Effector memory CD8-positive, alpha-beta T cell (primary cell): ENCODE data around the gene UTS2.

Source experiments
- ATAC-seq: fragments of 150-1000 bp; cut with Tn5 transposase; replicated peaks from 2 replicates; pipeline ENCODE4 v1.10.0; 2021; ENCODE audit warnings: mild to moderate bottlenecking, moderate library complexity
- DNase-seq, 3 experiments: peaks; one replicate each; pipeline ENCODE4 v3.0.0; 2021
- H3K27ac Mint-ChIP-seq, 2 donors: one replicate each; pipeline ENCODE4 v1.8.0; 2022; ENCODE audit warnings: mild to moderate bottlenecking in 2 of 2, mixed read lengths in 2 of 2, moderate library complexity in 2 of 2
- H3K27me3 Mint-ChIP-seq, 2 donors: one replicate each; pipeline ENCODE4 v1.8.0; 2022; ENCODE audit warnings: mixed read lengths in 2 of 2
- H3K36me3 Mint-ChIP-seq: one replicate; pipeline ENCODE4 v1.8.0; 2022; ENCODE audit warnings: mild to moderate bottlenecking, moderate library complexity, mixed read lengths; ENCODE audit not compliant: insufficient read depth
- H3K4me1 Mint-ChIP-seq, 2 donors: one replicate each; pipeline ENCODE4 v1.8.0; 2022; ENCODE audit warnings: low read depth in 2 of 2, mixed read lengths in 2 of 2
- H3K4me3 Mint-ChIP-seq, 2 donors: one replicate each; pipeline ENCODE4 v1.8.0; 2022; ENCODE audit warnings: mild to moderate bottlenecking in 2 of 2, mixed read lengths in 2 of 2, moderate library complexity in 2 of 2
- H3K9me3 Mint-ChIP-seq, 2 donors: one replicate each; pipeline ENCODE4 v1.8.0; 2022; ENCODE audit warnings: mixed read lengths in 2 of 2

Gene UTS2

DNA sequence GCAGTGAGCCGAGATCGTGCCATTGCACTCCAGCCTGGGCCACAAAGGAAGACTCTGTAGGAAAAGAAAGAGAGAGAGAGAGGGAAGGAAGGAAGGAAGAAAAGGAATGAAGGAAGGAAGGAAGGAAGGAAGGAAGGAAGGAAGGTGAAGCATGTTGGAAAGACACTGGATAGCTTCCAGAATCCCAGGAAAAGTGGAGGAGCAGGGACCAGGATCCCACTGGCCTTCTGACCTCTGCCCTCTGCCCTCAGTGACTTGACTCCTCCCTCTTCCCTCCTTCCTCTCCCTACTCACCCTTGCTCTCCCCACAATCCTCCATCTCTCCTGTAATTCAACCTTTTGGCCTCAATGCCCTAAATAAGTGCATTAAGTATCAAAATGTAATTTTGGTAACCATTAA is 4.1 kb upstream of the UTS2 start:
- H3K27me3 Mint-ChIP-seq, result peaks cover 0 to 6% of the 10 kb centered on the region in 2 donors
- DNase-seq, result no peak
- no peak overlapping the region for H3K27ac Mint-ChIP-seq
- H3K4me3 Mint-ChIP-seq, result no peak overlapping the region
- no peaks in the 10 kb centered on the region for H3K9me3 Mint-ChIP-seq
- H3K4me1 Mint-ChIP-seq, result peaks cover 3 to 4% of the 10 kb centered on the region in 2 donors
- no peak for ATAC-seq
- H3K36me3 Mint-ChIP-seq, result no peaks in the 10 kb centered on the region

DNA sequence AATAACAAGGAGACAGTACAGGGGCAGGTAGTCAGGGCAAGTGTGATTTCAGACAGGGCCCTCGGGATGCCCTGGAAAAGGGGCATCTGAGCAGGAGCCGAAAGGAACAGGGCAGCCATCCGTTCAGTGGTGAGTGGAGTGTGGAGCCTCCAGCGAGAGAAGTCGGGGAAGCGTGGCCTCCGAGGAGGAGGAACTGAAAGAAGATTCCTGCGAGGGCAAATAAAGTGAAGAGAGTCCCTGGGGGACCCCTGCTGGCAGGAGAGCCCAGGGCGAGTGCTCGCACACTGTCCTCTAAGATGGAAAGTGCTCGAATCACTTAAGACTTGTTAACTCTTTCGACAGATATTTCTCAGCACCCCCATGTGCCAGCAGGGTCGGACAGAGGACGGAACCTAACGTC is 3.5 kb upstream of the UTS2 start:
- ATAC-seq, result no peak

DNA sequence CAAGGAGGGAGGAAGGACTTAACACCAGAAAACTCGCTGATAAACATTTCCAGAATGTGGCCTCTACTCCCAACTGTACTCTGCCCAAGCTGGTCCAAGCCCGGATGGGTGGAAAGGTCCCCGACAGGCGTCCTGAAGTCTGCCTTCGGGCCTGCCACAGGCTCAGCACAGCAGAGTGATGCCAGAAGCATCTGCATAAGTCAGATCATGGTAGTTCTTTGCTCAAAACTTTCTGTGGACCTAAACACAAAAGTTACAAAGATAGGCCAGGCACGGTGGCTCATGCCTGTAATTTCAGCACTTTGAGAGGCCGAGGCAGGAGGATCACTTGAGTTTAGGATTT is 790 bp upstream of the UTS2 start:
- DNase-seq (no peak), ATAC-seq (no peak)
- no peak overlapping the region for H3K27ac Mint-ChIP-seq
- H3K9me3 Mint-ChIP-seq, result no peaks in the 10 kb centered on the region
- no peak overlapping the region for H3K4me3 Mint-ChIP-seq
- peaks cover 0 to 4% of the 10 kb centered on the region in 2 donors for H3K4me1 Mint-ChIP-seq
- H3K36me3 Mint-ChIP-seq, result no peaks in the 10 kb centered on the region
- H3K27me3 Mint-ChIP-seq, result peaks cover 0 to 6% of the 10 kb centered on the region in 2 donors

More for the DNA sequence above, 3.5 kb upstream of the UTS2 start:
- no peaks in the 10 kb centered on the region for H3K9me3 Mint-ChIP-seq
- H3K4me1 Mint-ChIP-seq, result peaks cover 3 to 4% of the 10 kb centered on the region in 2 donors
- H3K36me3 Mint-ChIP-seq, result no peaks in the 10 kb centered on the region
- no peak overlapping the region for H3K4me3 Mint-ChIP-seq
- no peak overlapping the region for H3K27ac Mint-ChIP-seq
- DNase-seq, result no peak
- H3K27me3 Mint-ChIP-seq, result peaks cover 0 to 6% of the 10 kb centered on the region in 2 donors

DNA sequence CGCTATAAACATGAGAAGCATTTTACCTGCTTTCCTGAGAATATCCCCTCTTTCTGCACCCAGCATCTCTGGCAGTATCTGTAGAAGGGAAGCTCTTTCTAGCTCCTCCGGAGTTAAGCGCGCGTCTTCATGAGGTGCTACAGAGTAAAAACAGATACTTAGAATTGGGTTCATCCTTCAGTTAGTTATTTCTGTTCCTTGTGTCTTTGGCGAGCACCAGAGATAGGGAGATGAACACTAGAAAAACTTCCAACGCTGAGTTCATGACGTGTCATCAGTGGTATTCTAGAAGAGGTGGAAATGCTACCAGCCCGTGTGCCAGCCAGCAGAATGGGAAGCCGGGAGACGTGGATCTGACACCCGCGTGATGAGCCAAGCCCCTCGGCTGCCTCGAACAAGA is 2.1 kb downstream of the UTS2 start:
- Mint-ChIP-seq H3K4me1 (no peaks in the 10 kb centered on the region), H3K36me3 (peaks cover 7% of the 10 kb centered on the region), H3K27ac (no peak overlapping the region), H3K9me3 (no peaks in the 10 kb centered on the region), H3K4me3 (no peak overlapping the region), H3K27me3 (peaks cover 0 to 6% of the 10 kb centered on the region in 2 donors)
- DNase-seq, result no peak
- no peak for ATAC-seq

DNA sequence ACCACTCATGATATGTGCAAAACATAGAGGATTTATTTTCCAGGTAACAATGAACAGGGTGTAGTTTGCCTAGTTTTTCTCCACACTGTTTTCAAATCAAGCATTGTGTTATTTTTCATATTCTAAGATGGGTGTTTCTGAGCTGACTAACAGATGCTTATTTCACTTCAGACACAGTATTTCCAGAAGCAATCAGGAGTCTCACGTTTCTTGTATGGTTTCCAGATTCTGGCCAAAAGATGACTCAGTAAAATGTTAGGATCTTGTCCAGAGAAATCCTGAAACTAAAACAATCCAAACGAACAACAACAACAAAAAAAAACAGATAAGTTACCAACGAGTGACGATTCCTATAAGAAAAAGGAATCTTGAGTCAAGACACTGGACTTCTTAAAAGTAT is 5.3 kb downstream of the UTS2 start:
- no peak overlapping the region for H3K4me3 Mint-ChIP-seq
- H3K4me1 Mint-ChIP-seq, result peaks cover 2 to 6% of the 10 kb centered on the region in 2 donors
- DNase-seq (no peak), ATAC-seq (no peak)
- peaks cover 16% of the 10 kb centered on the region for H3K36me3 Mint-ChIP-seq
- no peaks in the 10 kb centered on the region for H3K9me3 Mint-ChIP-seq
- no peak overlapping the region for H3K27ac Mint-ChIP-seq
- no peaks in the 10 kb centered on the region for H3K27me3 Mint-ChIP-seq

DNA sequence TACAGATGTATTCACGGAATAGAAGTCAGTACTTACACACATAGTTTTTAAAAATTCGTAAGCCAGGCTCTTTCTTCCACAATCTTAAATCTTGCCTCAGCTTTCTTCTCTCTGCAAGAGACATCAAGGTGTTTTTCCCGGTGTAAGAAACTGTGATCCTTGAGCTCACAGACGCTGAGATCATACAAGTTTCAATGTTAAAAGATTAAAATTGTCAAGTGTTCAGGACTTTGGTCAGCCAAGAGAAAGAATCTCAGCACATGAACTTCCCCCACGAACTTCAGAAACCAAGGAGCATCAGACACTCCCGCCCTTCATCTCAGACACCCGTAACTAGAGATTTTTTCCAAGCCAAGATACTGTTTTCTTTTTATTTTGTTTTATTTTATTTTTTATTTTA is 6.2 kb downstream of the UTS2 start:
- no peak overlapping the region for H3K4me3 Mint-ChIP-seq
- DNase-seq (no peak), ATAC-seq (no peak)
- no peaks in the 10 kb centered on the region for H3K9me3 Mint-ChIP-seq
- H3K4me1 Mint-ChIP-seq, result peaks cover 4 to 8% of the 10 kb centered on the region in 2 donors
- H3K27me3 Mint-ChIP-seq, result no peaks in the 10 kb centered on the region
- no peak overlapping the region for H3K27ac Mint-ChIP-seq
- H3K36me3 Mint-ChIP-seq, result peaks cover 16% of the 10 kb centered on the region

DNA sequence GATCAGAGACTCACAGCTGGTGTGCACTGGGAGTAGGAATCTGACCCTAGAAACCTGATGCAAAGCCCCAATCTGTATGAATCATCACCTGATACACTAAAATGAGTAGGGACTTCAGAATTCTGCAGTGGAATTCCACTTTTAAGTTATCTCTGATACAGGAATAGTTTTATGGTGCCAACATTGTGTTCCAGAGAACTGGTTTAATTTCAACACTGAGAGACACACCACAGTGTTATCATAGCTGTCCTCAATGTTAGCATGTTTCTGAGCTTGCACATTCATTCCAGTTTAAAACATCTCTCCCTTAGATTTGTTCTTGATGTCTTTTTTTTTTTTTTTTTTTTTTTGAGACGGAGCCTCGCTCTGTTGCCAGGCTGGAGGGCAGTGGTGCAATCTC is 7.1 kb downstream of the UTS2 start:
- Mint-ChIP-seq H3K27me3 (no peaks in the 10 kb centered on the region), H3K27ac (no peak overlapping the region), H3K9me3 (no peaks in the 10 kb centered on the region), H3K4me3 (no peak overlapping the region), H3K4me1 (peaks cover 4 to 8% of the 10 kb centered on the region in 2 donors), H3K36me3 (peaks cover 16% of the 10 kb centered on the region)
- ATAC-seq (no peak), DNase-seq (no peak)

DNA sequence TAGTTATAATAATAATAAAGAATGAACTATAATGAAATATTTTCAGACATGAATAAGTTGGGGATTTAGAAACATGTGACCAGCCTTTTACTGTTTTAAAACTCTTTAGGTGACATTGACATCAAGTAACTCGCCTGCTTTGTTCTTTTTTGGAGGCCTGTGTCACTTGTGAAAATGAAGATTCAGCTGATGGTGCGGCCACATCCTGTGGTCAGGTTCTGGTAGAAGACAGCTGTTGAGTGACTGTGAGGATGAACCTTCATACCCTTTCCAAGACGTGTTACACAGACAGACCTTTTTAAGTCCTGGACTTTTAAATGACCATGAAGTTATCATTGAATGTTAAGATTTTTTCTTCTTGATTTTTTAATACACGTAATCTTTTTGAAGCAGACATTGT is 10.3 kb downstream of the UTS2 start:
- peak; percentile 40 for ATAC-seq

DNA sequence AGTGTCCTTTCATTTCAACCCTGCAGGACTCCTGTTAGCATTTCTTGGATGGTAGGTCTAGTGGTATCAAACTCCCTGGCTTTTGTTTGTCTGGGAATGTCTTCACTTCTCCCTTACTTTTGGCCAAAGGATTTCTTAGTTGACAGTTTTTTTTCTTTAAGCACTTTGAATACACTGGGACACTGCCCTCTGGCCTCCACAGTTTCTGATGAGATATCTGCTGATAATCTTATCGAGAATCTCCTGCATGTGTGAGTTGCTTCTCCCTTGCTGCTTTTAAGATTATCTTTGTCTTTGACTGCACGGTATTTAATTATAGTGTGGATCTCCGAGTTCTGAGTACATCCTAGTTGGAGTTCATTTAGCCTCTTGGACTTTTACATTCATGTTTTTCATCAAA is 13.3 kb downstream of the UTS2 start:
- Mint-ChIP-seq H3K27ac (no peak overlapping the region), H3K4me3 (no peak overlapping the region), H3K36me3 (peaks cover 51% of the 10 kb centered on the region), H3K4me1 (peaks cover 4 to 8% of the 10 kb centered on the region in 2 donors), H3K9me3 (peaks cover 0 to 2% of the 10 kb centered on the region in 2 donors), H3K27me3 (no peaks in the 10 kb centered on the region)
- DNase-seq (no peak), ATAC-seq (no peak)

More for the DNA sequence above, 10.3 kb downstream of the UTS2 start:
- H3K27me3 Mint-ChIP-seq, result no peaks in the 10 kb centered on the region
- peaks cover 0 to 2% of the 10 kb centered on the region in 2 donors for H3K9me3 Mint-ChIP-seq
- no peak for DNase-seq
- H3K36me3 Mint-ChIP-seq, result peaks cover 39% of the 10 kb centered on the region
- H3K4me3 Mint-ChIP-seq, result no peak overlapping the region
- peaks cover 4 to 8% of the 10 kb centered on the region in 2 donors for H3K4me1 Mint-ChIP-seq
- peak overlapping the region in 1 of 2 donors; percentile 44 for H3K27ac Mint-ChIP-seq

DNA sequence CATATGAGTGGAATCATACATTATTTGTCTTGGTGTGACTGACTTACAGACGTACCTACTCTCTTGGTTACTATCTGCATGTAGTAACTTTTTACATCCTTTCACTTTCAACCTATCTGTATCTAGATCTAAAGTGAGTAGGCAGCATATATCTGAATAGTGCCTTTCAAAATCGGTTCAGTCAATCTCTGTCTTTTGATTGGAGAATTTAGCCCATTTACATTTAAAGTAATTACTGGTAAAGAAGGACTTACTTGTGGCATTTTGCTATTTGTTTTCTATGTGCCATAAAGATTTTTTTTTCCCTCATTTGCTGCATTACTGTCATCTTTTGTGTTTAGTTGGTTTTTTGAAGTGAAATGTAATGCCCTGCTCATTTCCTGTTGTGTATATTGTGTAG is 14.2 kb downstream of the UTS2 start:
- no peak overlapping the region for H3K4me3 Mint-ChIP-seq
- DNase-seq, result no peak
- H3K36me3 Mint-ChIP-seq, result peaks cover 44% of the 10 kb centered on the region

DNA sequence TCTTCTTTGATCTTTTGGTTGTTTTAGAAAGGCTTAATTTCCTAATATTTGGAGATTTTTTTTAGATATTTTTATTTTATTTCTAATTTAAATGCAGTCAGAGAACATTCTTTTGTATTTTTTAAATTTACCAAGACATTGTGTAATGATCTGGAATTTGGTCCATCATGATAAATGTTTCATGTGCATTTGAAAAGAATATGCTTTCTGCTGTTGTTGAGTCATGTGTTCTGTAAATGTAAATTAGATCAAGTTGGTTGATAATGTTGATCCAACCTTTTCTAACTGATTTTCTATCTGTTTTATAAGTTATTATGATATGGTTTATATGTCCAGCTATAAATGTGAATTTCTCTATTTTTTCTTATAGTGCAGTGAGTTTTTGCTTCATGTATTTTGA is 19.8 kb downstream of the UTS2 start:
- no peaks in the 10 kb centered on the region for H3K27me3 Mint-ChIP-seq
- DNase-seq (no peak), ATAC-seq (no peak)
- H3K27ac Mint-ChIP-seq, result no peak overlapping the region
- peaks cover 0 to 2% of the 10 kb centered on the region in 2 donors for H3K4me1 Mint-ChIP-seq
- H3K4me3 Mint-ChIP-seq, result no peak overlapping the region
- peaks cover 46% of the 10 kb centered on the region for H3K36me3 Mint-ChIP-seq
- no peaks in the 10 kb centered on the region for H3K9me3 Mint-ChIP-seq

More for the DNA sequence above, 14.2 kb downstream of the UTS2 start:
- peaks cover 0 to 2% of the 10 kb centered on the region in 2 donors for H3K9me3 Mint-ChIP-seq
- H3K4me1 Mint-ChIP-seq, result peaks cover 4 to 8% of the 10 kb centered on the region in 2 donors
- no peaks in the 10 kb centered on the region for H3K27me3 Mint-ChIP-seq
- no peak overlapping the region for H3K27ac Mint-ChIP-seq
- no peak for ATAC-seq

DNA sequence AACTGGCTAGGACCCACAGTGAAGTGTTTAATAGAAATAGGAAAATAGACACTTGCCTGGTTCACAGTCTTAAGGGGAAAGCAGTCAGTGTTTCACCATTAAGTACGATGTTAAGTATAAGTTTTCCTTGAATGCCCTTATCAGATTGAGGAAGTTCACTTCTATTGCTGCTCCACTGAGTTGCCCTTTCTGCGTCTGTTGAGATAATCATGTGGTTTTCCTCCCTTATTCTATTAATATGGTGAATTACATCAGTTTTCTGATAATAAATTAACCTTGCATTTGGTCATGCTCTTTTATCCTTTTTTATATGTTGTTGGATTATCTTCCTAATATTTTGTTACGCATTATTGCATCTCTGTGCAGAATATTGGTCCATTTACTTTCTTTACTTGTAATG is 21.4 kb downstream of the UTS2 start:
- no peak for ATAC-seq
- Mint-ChIP-seq H3K4me3 (no peak overlapping the region), H3K4me1 (peaks cover 5 to 12% of the 10 kb centered on the region in 2 donors), H3K27me3 (no peaks in the 10 kb centered on the region), H3K27ac (peak overlapping the region in 1 of 2 donors; percentile 11), H3K36me3 (peaks cover 47% of the 10 kb centered on the region), H3K9me3 (no peaks in the 10 kb centered on the region)
- no peak for DNase-seq

DNA sequence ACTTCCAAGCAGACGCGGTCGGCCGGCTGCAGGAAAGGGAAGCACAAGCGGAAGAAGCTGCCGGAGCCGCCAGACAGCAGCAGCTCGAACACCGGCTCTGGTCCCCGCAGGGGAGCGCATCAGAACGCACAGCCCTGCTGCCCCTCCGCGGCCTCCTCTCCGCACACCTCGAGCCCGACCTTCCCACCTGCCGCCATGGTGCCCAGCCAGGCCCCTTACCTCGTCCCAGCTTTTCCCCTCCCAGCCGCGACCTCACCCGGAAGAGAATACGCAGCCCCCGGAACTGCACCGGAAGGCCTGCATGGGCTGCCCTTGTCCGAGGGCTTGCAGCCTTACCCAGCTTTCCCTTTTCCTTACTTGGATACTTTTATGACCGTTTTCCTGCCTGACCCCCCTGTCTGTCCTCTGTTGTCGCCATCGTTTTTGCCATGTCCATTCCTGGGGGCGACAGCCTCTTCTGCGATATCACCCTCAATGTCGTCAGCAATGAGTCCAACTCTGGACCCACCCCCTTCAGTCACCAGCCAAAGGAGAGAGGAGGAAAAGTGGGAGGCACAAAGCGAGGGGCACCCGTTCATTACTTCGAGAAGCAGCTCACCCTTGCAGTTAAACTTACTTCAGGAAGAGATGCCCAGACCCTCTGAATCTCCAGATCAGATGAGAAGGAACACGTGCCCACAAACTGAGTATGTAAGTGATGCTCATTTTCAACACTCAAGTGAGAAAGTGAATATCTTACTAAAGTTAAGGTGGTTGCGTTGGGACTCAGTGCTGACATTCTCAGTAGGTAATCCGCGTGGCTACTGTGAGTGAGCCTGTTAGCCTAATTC is 25.5 kb downstream of the UTS2 start:
- Mint-ChIP-seq H3K9me3 (no peaks in the 10 kb centered on the region), H3K36me3 (peaks cover 47% of the 10 kb centered on the region), H3K4me1 (peaks cover 5 to 14% of the 10 kb centered on the region in 2 donors), H3K4me3 (peak overlapping the region; percentile 78 to 93), H3K27ac (peak overlapping the region; percentile 90 to 98), H3K27me3 (no peaks in the 10 kb centered on the region)
- ATAC-seq (peak; percentile 87), DNase-seq (peak; percentile 23 to 27 (median 24))

DNA sequence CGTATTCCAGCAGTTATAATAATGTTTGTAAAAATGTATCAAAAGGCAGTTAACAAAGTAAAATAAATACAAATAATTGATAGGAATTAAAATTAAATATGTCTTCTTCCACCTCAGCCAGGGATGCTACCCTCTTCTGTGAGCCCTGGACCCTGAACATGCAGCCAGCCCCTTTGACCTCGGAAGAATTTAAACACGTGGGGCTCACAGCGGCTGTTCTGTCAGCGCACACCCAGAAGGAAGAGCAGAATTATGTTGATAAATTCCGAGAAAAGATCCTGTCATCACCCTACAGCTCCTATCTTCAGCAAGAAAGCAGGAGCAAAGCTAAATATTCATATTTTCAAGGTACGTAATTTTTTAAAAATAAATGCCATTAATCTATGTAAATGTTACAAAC is 26.5 kb downstream of the UTS2 start:
- H3K27ac Mint-ChIP-seq, result peak overlapping the region; percentile 90 to 98
- H3K27me3 Mint-ChIP-seq, result no peaks in the 10 kb centered on the region
- H3K4me3 Mint-ChIP-seq, result peak overlapping the region; percentile 78 to 93
- H3K4me1 Mint-ChIP-seq, result peaks cover 5 to 14% of the 10 kb centered on the region in 2 donors
- peaks cover 47% of the 10 kb centered on the region for H3K36me3 Mint-ChIP-seq
- ATAC-seq (no peak), DNase-seq (no peak)
- H3K9me3 Mint-ChIP-seq, result no peaks in the 10 kb centered on the region
